CD4-positive, alpha-beta T cell (primary cell): ENCODE measurements around the gene SELENON. TPM values are rescaled to one million over a fixed set of nuclear protein-coding genes. Genes with fewer than 3 reads are reported as not detected.

Experiments used
- ATAC-seq: fragments of 200-7000 bp; cut with Tn5 transposase; one replicate; pipeline ENCODE4 v1.10.0; 2022; ENCODE audit warnings: mild to moderate bottlenecking; ENCODE audit not compliant: poor library complexity
- CTCF ChIA-PET: fragments of 350-600 bp; sonication (Branson Sonifier 250); formaldehyde crosslinking; loops from one replicate; lab custom pipeline; 2021; ENCODE audit warnings: antibody characterized with exemption, inconsistent platforms; lab: Charles Lee
- POLR2A ChIA-PET: fragments of 350-600 bp; sonication (Branson Sonifier 250); formaldehyde crosslinking; loops from one replicate; lab custom pipeline; 2021; ENCODE audit warnings: antibody characterized with exemption, inconsistent platforms; lab: Charles Lee
- DNase-seq, 14 experiments: peaks; one replicate each; pipeline ENCODE4 v3.0.0-alpha.2; 2013 to 2020; ENCODE audit warnings: mixed read lengths in 2 of 14
- H3K27ac ChIP-seq, 2 donors: one replicate each; pipeline versions ENCODE4 v1.5.1 to v1.7.0; 2013; ENCODE audit warnings: low read length in 2 of 2, low read depth in 1 of 2, mild to moderate bottlenecking in 1 of 2
- H3K27me3 ChIP-seq, 2 experiments: 1 replicate in 1 of 2; 2 replicates in 1 of 2; pipeline versions ENCODE4 v1.6.1 to v1.7.0; 2013; ENCODE audit warnings: low read length in 2 of 2, control low read depth in 1 of 2, mild to moderate bottlenecking in 1 of 2, moderate library complexity in 1 of 2; ENCODE audit not compliant: insufficient read depth in 2 of 2, control insufficient read depth in 1 of 2
- H3K36me3 ChIP-seq: one replicate; pipeline ENCODE4 v1.6.1; 2013; ENCODE audit warnings: low read length, control low read depth; ENCODE audit not compliant: insufficient read depth
- H3K4me1 ChIP-seq: one replicate; pipeline ENCODE4 v1.6.1; 2013; ENCODE audit warnings: low read length, control low read depth; ENCODE audit not compliant: insufficient read depth
- H3K4me3 ChIP-seq: one replicate; pipeline ENCODE4 v1.5.1; 2013; ENCODE audit warnings: mild to moderate bottlenecking, low read length, moderate library complexity
- H3K9me3 ChIP-seq, 2 experiments: 1 replicate in 1 of 2; 2 replicates in 1 of 2; pipeline versions ENCODE4 v1.6.1 to v1.7.0; 2013; ENCODE audit warnings: low read length in 2 of 2, mild to moderate bottlenecking in 2 of 2, control low read depth in 1 of 2, moderate library complexity in 1 of 2; ENCODE audit not compliant: control insufficient read depth in 1 of 2, insufficient read depth in 1 of 2
- H3K27ac Mint-ChIP-seq: one replicate; pipeline ENCODE4 v1.8.0; 2020; ENCODE audit warnings: mixed read lengths
- H3K27me3 Mint-ChIP-seq: one replicate; pipeline ENCODE4 v1.8.0; 2021; ENCODE audit warnings: mixed read lengths
- H3K36me3 Mint-ChIP-seq: one replicate; pipeline ENCODE4 v1.8.0; 2021; ENCODE audit warnings: low read depth, mixed read lengths
- H3K4me1 Mint-ChIP-seq: one replicate; pipeline ENCODE4 v1.8.0; 2021; ENCODE audit warnings: low read depth, mixed read lengths
- H3K4me3 Mint-ChIP-seq: one replicate; pipeline ENCODE4 v1.8.0; 2020; ENCODE audit warnings: mild to moderate bottlenecking, mixed read lengths
- H3K9me3 Mint-ChIP-seq: one replicate; pipeline ENCODE4 v1.8.0; 2020; ENCODE audit warnings: mixed read lengths
- CTCF ChIP-seq: fragments of 200-600 bp; IDR thresholded peaks from one replicate; pipeline ENCODE4 v1.8.0; 2022; ENCODE audit warnings: antibody characterized with exemption, mild to moderate bottlenecking
- intact Hi-C, 2 experiments: fragments of 100-400 bp; cut with DNase I in 1 of 2; cut with micrococcal nuclease in 1 of 2; formaldehyde crosslinking; loops; one replicate each; pipeline versions ENCODE4 v1.15.1 to v1.9.0; 2023 to 2025; cut with DNase I, micrococcal nuclease
- total RNA-seq, 174 experiments: library from RNA in 2 of 174; stranded (reverse) in 2 of 174; gene quantifications; one replicate each; pipeline ENCODE4 v1.2.3 and lab custom pipeline; 2021 to 2026

SELENON gene
- total RNA-seq, 2 experiments from 2014 or later = 25.3 to 25.7 TPM

- H3K9me3 Mint-ChIP-seq = no peaks in the 10 kb centered on the region
- H3K36me3 ChIP-seq = peaks cover 42% of the 10 kb centered on the region
- H3K27me3 ChIP-seq = no peaks in the 10 kb centered on the region
- peak overlapping the region; percentile 98 for H3K27ac Mint-ChIP-seq
- H3K4me3 Mint-ChIP-seq = peak overlapping the region; percentile 50
- ChIA-PET CTCF (interaction anchor here (0.6 kb wide), 1 partner anchor 11 kb away, joined by 4 read pairs; no protein-coding TSS in a partner anchor), POLR2A (interaction anchor here (1.3 to 3.6 kb wide), 4 partner anchors 21 to 74 kb away, joined by 4 to 26 read pairs (median 11); partner anchors contain the start of gene MTFR1L)
- intact Hi-C loops = loop anchor here in 1 of 2 experiments (5.0 kb wide), 1 partner anchor 50 kb away; no protein-coding TSS in a partner anchor
- no peaks in the 10 kb centered on the region for H3K9me3 ChIP-seq
- H3K36me3 Mint-ChIP-seq = peaks cover 74% of the 10 kb centered on the region
- no peak for ATAC-seq
- peaks cover 87% of the 10 kb centered on the region for H3K4me1 Mint-ChIP-seq
- H3K4me3 ChIP-seq = no peak overlapping the region
- TF ChIP-seq CTCF = no peak
- peak overlapping the region in 1 of 2 donors; percentile 72 for H3K27ac ChIP-seq
- DNase-seq = no peak
- no peaks in the 10 kb centered on the region for H3K27me3 Mint-ChIP-seq
- peaks cover 91% of the 10 kb centered on the region for H3K4me1 ChIP-seq
Observed at GRCh38 chr1:25772692-25773245, 27.2 kb upstream of the SELENON start.

GRCh38 chr1:25773441-25774125 is 26.4 kb upstream of the SELENON start:
- Mint-ChIP-seq H3K9me3 (no peaks in the 10 kb centered on the region), H3K27me3 (no peaks in the 10 kb centered on the region), H3K27ac (peak overlapping the region; percentile 98), H3K4me3 (peak overlapping the region; percentile 42), H3K36me3 (peaks cover 76% of the 10 kb centered on the region), H3K4me1 (peaks cover 90% of the 10 kb centered on the region)
- ATAC-seq (no peak), DNase-seq (no peak)
- intact Hi-C loops = loop anchor here (2.0 to 5.0 kb wide), 4 partner anchors 19 to 151 kb away; no protein-coding TSS in a partner anchor
- peak overlapping the region; percentile 73 to 94 for H3K27ac ChIP-seq
- peaks cover 98% of the 10 kb centered on the region for H3K4me1 ChIP-seq
- TF ChIP-seq CTCF = no peak
- no peak overlapping the region for H3K4me3 ChIP-seq
- H3K27me3 ChIP-seq = no peaks in the 10 kb centered on the region
- H3K9me3 ChIP-seq = no peaks in the 10 kb centered on the region
- ChIA-PET CTCF (interaction anchor here (1.6 to 2.4 kb wide), 4 partner anchors 18 to 201 kb away, joined by 4 to 14 read pairs (median 8); no protein-coding TSS in a partner anchor), POLR2A (interaction anchor here (0.7 to 3.6 kb wide), 19 partner anchors 8 to 216 kb away, joined by 3 to 60 read pairs (median 9); partner anchors contain the start of genes MAN1C1, MTFR1L and SELENON)
- peaks cover 47% of the 10 kb centered on the region for H3K36me3 ChIP-seq

- no peaks in the 10 kb centered on the region for H3K9me3 ChIP-seq
- H3K4me3 ChIP-seq = peak overlapping the region; percentile 43
- TF ChIP-seq CTCF = no peak
- CTCF ChIA-PET = interaction anchor here (0.7 to 2.4 kb wide), 14 partner anchors 19 to 270 kb away, joined by 3 to 14 read pairs (median 4); no protein-coding TSS in a partner anchor
- H3K36me3 Mint-ChIP-seq = peaks cover 70% of the 10 kb centered on the region
- H3K27me3 ChIP-seq = no peaks in the 10 kb centered on the region
- DNase-seq (peak in 2 of 14 experiments; percentile 43 to 46), ATAC-seq (no peak)
- H3K4me3 Mint-ChIP-seq = peak overlapping the region; percentile 83
- H3K9me3 Mint-ChIP-seq = no peaks in the 10 kb centered on the region
- H3K27me3 Mint-ChIP-seq = no peaks in the 10 kb centered on the region
- peaks cover 47% of the 10 kb centered on the region for H3K36me3 ChIP-seq
- H3K27ac ChIP-seq = peak overlapping the region; percentile 73 to 94
- intact Hi-C loops = loop anchor here (2.0 to 5.0 kb wide), 4 partner anchors 20 to 152 kb away; no protein-coding TSS in a partner anchor
- POLR2A ChIA-PET = interaction anchor here (0.8 to 3.6 kb wide), 42 partner anchors 8 to 541 kb away, joined by 3 to 60 read pairs (median 6); partner anchors contain the start of genes MAN1C1, MTFR1L, RSRP1 and SELENON
- H3K27ac Mint-ChIP-seq = peak overlapping the region; percentile 98
- H3K4me1 ChIP-seq = peaks cover 93% of the 10 kb centered on the region
- H3K4me1 Mint-ChIP-seq = peaks cover 83% of the 10 kb centered on the region
Observed at GRCh38 chr1:25774206-25774803, 25.7 kb upstream of the SELENON start.
